Transverse colon (tissue), 3 donors: ENCODE data around the gene SARS1.

Source experiments
- EP300 ChIP-seq: sonication (generic); formaldehyde crosslinking; IDR thresholded peaks from one replicate; pipeline ENCODE4 v1.6.1; 2017; ENCODE audit warnings: antibody characterized with exemption, low read depth
- POLR2A ChIP-seq: fragments of 450-650 bp; IDR thresholded peaks from one replicate; pipeline ENCODE4 v1.6.1; 2016; ENCODE audit warnings: antibody characterized with exemption, mild to moderate bottlenecking, moderate library complexity
- TF ChIP-seq, protein P1 (sequence below), 5 experiments: fragments of 200-600 bp in 3 of 5; fragments of 450-650 bp in 2 of 5; sonication (generic) in 3 of 5; IDR thresholded peaks; 1 replicate in 2 of 5; 2 replicates in 3 of 5; pipeline ENCODE4 v1.5.1; 2016 to 2017; ENCODE audit warnings: antibody characterized with exemption in 5 of 5, inconsistent platforms in 3 of 5, mild to moderate bottlenecking in 2 of 5, moderate library complexity in 1 of 5

DNA sequence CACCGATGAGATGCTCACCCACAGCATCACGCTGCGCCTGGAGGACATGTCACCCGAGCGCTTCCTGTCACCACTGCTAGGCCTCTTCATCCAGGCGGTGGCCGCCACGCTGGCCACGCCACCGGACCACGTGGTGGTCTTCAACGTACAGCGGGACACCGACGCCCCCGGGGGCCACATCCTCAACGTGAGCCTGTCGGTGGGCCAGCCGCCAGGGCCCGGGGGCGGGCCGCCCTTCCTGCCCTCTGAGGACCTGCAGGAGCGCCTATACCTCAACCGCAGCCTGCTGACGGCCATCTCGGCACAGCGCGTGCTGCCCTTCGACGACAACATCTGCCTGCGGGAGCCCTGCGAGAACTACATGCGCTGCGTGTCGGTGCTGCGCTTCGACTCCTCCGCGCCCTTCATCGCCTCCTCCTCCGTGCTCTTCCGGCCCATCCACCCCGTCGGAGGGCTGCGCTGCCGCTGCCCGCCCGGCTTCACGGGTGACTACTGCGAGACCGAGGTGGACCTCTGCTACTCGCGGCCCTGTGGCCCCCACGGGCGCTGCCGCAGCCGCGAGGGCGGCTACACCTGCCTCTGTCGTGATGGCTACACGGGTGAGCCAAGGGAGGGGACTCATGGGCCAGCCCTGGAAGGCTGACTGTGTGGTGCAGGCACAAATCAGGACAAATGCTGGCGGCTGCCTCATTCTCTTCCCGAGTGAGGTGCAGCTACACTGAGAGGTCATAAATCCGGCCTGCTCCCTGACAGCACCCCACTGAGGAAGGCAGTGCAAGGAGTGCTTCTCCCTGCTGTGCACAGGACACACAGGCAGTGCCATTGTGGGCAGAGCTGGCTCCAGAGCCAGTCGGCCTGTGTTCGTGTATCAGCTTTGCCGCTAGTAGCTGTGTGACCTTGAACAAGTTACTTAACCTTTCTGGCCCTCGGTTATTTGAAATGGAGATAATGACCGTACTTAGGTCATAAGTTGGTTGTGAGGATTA lies 45.1 kb downstream of the SARS1 start:
- TF ChIP-seq POLR2A = no peak
- TF ChIP-seq, protein P1, sequence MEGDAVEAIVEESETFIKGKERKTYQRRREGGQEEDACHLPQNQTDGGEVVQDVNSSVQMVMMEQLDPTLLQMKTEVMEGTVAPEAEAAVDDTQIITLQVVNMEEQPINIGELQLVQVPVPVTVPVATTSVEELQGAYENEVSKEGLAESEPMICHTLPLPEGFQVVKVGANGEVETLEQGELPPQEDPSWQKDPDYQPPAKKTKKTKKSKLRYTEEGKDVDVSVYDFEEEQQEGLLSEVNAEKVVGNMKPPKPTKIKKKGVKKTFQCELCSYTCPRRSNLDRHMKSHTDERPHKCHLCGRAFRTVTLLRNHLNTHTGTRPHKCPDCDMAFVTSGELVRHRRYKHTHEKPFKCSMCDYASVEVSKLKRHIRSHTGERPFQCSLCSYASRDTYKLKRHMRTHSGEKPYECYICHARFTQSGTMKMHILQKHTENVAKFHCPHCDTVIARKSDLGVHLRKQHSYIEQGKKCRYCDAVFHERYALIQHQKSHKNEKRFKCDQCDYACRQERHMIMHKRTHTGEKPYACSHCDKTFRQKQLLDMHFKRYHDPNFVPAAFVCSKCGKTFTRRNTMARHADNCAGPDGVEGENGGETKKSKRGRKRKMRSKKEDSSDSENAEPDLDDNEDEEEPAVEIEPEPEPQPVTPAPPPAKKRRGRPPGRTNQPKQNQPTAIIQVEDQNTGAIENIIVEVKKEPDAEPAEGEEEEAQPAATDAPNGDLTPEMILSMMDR (IDR thresholded peaks at IDR 0.05) = no peak
- no peak for TF ChIP-seq EP300
